HUDEP-2 (cell line): ENCODE results near the gene MYBPC2.

Experiments
- DNase-seq, 76 experiments: peaks; one replicate each; lab custom pipeline; 2025; ENCODE audit not compliant: unreplicated experiment in 76 of 76; lab: John Stamatoyannopoulos, UW

Gene MYBPC2

DNA sequence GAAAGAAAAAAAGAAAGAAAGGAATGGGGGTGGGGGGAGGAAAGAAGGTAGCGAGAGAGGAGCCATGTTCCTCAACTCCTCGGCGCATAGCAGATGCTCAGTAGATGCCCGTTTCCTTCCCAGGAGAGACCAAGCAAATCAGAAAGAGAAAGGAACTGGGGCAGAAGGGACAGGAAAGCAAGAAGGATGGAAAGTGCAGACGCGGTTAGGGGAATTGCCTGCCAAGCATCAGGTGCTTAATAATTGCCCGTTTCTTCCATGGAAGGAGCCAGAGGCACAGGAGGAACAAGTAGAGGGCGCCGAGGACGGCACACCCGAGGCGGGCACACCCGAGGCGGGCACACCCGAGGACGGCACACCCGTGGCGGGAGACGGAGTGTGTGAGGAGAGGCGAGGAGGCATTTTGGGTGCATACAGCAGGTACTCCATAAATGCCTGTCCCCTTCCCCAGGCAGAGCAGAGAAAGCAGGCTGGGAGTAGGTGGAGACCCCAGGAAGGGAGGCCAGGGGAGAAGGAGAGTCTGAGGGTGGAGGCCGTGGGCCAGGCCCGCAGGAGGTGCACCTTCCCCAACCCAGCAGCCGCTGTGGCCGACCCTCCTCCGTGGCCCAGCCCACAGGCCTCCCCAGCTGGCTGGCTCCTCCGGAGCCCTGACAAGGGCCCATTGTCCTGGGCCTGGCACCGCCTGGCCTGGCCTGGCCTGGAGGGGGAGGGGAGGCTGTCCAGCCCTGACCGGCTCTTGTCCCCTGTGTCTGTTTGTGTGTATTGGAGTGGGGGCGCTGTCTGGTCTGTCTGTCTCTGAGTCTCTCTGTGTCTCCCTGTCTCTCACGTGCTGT, 63.7 kb downstream of the MYBPC2 start:
- DNase-seq, result no peak

DNA sequence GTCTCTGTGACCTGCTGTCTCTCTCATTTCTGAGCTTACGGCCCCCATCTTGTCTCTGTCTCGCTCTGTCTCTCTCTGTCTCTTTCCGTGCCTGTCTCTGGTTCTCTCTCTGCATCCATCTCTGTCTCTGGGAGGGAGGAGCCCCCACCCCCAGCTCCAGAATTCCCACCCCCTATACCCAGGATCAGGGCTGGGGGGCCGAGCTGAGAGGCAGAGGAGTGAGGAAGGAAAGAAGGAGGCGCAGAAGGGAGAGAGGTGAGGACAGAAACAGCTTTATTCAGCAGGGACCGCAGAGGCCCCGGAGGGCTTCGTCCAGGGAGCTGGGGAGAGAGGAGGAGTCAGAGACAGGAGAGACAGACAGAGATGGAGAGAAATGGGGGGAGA, 64.3 kb downstream of the MYBPC2 start:
- DNase-seq, result no peak

DNA sequence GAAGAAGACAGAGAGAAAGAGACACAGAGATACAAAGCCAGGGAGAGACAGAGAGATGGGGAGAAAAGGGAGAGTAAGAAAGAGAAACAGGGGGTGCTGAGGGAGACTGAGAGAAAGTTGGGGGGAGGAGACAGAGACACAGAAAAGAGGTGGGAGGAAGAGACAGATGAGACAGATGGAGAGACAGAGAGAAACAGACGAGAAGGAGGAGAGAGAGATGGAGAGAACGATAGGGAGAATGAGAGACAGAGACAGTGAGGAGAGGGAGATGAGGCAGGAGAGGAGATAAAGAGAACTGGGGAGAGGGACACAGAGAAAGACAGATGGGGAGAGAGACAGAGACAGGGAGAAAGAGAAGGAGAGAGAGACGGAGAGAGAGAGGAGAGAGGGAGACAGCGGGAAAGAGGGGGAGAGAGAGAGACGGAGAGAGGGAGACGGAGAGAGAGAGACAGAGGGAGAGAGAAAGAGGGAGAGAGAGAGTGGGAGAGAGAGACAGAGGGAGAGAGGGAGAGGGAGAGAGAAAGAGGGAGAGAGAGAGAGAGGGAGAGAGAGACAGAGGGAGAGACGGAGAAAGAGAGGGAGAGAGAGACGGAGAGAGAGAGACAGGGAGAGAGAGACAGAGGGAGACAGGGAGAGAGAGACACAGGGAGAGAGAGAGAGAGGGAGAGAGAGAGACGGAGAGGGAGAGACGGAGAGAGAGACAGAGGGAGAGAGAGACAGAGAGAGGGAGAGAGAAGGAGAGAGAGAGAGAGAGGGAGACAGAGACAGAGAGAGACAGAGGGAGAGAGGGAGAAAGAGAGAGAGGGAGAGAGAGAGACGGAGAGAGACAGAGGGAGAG, 65.7 kb downstream of the MYBPC2 start:
- no peak for DNase-seq

DNA sequence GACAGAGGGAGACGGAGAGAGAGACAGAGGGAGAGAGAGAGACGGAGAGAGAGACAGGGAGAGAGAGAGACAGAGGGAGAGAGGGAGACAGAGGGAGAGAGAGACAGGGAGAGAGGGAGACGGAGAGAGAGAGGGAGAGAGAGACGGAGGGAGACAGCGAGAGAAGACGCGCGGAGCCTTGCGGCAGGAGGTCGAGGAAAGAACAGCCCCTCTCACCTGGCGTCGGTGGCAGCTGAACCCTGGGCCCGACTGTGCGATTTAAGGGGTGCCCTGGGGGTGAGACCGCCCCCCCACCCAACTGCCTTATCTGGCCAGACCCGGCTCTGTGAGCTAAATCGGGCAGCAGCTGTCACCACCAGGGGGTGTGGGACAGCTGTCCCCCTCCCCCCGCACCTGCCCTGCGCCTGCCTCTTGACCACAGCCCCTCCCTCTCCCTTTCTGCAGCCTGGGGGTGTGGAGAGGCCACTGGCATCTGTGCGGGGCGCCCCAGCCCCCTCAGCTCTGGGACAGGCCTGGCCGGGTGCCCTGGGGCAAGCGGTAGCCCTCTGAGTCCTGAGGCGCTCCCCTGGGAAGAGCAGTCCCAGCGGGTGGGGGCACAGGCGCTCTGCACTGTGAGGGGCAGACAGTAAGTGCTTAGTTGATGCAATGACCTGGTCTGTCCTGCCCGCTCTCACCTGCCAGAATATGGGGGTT, 67.5 kb downstream of the MYBPC2 start:
- DNase-seq, result peak in 2 of 76 experiments; percentile 16 to 18

DNA sequence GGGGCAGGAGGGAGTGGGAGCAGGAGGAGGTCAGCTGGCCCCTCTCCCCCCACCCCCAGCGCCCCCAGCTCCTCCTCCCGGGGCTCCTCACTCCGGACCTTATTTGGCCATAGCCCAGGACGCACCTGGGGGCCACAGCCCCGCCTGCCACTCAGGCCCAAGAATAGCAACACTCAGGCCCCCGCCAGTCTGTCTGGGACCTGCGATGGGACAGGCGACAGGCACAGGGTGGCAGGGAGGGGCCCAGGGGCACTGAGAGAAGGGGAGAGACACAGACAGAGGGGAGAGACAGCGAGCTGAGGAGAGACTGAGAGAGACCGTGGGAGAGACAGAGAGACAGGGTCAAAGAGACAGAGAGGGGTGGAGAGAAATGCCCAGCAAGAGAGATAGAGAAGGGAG, 68.1 kb downstream of the MYBPC2 start:
- DNase-seq, result no peak

DNA sequence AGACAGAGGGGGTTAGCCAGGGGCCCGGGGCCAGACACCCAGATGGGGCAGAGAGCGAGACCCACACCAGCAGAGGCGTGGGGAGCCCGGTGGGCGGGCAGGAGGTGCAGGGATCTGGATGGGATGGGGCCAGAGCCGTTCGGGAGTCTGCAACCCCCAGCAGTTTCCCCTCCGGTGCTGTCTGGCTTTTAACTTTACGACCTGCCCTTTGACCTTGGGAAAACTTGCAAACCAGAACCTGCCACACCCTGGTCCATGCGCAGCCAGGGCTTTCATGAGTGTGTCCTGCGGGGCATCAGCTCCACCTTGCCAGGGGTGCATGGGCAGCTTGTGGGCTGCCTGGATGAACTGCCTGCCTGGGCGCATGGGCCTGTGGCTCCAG, 68.5 kb downstream of the MYBPC2 start:
- no peak for DNase-seq

DNA sequence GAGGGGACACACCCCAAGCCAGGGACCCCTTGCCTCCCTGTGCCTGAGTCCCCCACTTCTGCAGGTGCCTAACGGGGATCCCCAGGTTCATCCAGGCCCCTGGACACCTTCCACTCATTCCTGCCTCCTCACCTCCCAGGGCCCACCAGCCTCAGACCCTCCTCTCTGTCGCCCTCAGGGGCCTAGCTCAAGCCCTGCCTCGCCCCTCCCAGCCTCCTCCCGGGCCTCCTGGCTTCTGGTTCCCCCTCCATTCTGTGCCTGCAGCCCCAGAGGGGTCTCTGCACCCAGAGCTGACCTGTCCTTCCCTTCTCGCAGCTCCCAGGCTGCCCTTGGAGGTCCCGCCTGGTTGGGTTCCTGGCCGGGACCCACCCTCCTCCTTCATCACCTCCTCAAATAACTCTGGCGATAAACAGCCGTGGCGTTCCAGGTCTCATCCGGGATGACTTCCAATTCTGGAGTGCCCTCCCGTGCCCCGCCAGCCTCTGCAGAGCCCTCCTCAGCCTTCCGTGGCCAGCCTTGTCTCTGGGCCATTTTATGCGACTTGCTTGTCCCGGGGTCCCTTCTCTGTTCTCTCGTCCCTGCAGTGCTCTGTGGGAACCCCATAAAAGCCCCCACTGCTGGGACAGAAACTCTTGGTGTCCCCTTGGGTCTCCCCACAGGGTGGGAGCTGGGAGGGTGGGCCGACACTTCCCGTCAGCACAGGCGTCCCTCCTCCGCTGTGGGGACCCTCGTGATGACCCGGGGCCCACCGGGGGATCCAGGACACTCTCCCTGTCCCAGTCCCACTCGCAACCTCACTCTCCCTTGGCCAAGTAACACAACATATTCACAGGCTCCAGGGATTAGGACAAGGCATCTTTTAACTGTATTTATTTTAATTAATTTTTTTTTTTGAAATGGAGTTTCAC, 69.1 kb downstream of the MYBPC2 start:
- DNase-seq, result no peak

DNA sequence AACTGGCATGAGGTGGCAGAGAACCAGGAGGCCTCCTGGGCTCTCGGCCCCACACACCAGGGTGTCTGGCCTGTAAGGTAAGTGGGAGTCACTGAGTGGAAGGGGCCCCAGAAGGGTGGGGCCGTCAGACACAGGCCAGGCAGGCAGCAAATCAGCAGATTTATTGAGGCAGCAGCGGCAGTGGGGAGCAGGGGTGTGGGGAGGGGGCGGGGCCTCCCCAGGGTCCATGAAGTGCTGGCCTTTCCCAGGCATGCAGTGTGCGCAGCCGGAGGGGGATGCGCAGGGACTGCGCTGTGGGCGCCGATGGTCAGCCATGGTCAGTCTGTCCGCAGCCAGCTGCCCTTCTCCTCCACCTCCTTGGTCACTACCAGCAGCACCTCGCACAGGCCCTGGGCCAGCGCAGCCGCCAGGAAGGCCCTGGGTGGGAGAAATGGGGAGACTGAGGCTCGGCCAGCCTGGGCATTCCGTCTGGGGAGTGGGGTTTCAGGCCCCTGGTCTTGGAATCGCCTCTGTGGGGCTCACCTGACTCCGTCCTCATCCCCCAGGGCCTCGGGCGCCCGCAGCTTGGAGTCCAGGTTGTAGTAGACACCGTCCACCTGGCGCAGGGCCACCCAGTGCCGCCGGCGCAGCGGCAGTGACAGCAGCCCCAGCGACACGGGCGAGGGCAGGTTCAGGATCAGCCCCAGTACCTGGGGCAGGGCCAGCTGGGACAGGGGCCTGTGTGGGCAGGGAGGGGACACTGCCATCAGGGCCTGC, 73.3 kb downstream of the MYBPC2 start:
- DNase-seq, result no peak

DNA sequence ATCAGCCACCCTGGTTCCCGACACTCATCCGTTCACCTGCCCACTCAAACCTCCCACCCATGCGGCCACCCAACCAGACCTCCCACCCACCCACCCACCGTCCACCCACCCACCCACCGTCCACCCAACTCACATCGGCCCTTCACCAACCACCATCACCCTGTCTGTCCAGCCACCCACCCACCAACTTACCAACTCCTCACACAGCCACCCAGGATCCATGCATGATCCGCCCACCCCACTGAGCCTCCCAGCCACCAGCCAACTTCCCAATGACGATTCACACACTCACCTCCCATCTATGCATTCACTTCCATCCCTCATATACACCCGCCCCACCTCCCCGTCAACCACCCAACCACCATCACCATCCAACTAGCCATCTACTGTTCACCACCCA, 74.0 kb downstream of the MYBPC2 start:
- no peak for DNase-seq

DNA sequence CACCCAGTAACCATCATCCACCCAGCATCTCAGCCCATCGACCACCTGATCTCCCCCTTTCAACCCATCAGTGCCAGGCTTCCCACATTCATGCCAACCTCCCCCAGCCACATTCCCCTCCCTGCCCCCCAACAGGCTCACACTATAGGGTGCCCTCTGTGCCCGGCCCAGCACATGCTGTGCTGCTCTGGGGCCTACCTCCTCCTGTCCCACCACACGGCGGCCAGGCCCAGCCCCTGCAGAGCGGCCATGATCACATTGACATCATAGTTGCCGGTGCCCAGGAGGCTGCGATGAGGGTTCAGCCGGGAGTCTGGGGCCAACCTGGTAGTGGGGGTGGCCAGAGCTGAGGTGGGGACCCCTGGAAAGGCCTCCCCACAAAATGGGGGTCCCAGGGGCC, 74.7 kb downstream of the MYBPC2 start:
- DNase-seq, result no peak

DNA sequence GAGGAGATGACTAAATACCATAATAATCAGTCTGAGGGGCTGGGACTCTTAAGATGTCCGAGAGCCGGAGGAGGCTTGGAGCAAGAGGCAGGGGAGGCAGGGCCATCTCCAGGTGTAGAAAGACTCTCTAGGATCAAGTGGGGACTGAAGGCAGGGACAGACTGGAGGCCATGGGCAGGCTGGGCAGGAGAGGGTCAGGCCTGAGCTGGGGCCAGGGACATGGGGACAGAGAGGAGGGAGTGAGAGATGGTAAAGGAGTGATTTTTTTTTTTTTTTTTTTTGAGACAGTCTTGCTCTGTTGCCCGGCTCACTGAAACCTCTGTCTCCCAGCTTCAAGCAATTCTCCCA, 76.1 kb downstream of the MYBPC2 start:
- DNase-seq, result no peak

DNA sequence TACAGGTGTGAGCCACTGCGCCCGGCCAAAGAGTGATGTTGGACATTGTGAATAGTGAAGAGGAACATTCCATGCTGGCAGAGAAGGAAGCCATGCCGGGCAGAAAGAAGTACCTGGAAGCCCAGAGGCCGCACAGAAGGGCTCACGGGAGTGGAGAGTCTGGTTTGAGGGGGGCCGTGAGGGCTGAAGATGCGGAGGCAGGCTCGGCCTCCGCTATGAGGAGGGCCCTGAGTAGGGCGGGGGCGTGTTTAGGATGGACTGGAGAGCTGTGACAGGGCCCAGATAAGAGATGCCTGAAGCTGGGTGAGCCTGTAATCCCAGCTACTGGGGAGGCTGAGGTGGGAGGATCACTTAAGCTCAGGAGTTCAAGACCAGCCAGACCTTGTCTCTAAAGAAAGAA, 76.7 kb downstream of the MYBPC2 start:
- peak in 9 of 76 experiments; percentile 4 to 41 (median 17) for DNase-seq

DNA sequence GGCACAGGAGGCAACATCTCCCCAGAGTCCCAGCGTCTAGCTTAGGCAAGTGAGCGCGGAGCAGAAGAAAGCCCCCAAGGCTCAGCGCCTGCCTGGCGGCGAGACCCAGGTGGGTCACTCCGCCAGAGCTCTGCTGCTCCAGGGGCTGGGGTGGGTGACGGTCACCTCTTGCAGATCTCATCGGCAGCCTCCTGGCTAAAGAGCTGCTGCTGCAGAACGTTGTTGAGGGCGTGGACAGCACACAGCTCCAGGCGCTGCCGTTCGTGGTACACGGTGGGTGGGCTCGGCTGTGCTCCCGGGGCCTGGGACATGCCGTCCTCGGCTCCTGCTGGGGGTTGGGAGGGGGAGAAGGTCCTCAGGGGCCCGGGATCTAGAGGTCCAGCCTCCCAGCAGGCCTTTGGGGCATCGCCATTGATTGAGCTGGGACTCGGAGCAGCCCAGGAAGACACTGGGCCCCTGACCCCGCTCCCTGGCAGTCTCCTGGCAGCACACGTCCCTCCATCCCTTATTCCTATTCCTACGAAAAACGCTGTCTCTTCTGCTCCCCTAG, 77.5 kb downstream of the MYBPC2 start:
- DNase-seq, result no peak

DNA sequence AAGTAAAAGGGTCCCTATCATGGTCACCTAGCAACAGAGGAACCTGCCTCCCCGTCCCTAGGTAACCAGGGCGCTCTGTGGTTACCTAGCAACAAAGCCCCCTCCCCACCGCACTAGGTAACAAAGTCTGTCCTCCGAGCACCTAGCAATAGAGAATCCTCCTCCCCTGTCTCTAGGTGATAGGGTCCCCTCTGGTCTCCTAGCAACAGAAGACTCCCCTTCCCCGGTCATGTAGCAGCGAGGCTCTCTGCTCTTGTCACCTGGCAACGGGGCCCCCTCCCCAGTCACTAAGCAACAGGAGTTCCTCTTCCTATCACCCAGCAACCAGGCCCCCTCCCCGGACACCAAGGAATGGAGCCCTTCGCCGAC, 78.0 kb downstream of the MYBPC2 start:
- no peak for DNase-seq

DNA sequence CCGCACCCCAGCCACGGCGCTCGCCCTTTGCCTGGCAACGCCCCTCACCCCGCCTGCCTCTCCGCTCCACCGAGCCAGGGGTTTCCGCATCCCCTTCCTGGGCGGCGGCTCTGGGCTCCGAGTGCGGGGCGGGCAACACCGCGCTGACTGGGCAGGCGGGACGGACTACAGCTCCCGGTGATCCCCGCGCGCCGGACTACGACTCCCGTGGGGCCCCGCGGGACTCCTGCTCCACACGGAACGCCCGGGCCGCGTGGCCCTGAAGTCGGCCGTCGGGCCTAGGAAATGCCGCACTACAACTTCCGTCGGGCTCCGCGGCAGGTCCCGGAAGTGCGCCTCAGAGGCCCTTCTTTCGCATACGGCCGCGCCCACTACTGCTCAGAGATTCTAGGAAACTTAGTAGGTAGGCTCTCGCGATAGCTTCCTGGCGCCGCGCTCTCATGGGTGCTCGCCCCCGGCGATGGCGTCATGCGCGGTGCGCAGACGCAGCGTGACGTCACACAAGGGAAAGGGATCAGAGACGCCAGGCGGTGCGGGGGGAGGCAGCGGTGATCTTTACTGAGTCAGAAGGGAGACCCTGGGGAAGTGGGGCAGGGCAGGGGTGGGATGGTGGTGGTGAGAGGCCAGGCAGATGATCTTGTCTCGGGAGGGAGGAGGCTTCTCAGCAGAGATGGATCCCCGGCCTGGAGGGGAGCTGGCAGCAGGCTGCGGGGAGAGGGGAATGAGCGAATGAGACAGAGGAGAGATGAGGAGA, 78.6 kb downstream of the MYBPC2 start, which contains the start of gene JOSD2:
TSS of gene JOSD2 (minus strand) at position 123 of the 754 bp plus-strand sequence. CDS start 760 bp downstream, outside the sequence.
- peak; percentile 88 to 100 (median 99) for DNase-seq

DNA sequence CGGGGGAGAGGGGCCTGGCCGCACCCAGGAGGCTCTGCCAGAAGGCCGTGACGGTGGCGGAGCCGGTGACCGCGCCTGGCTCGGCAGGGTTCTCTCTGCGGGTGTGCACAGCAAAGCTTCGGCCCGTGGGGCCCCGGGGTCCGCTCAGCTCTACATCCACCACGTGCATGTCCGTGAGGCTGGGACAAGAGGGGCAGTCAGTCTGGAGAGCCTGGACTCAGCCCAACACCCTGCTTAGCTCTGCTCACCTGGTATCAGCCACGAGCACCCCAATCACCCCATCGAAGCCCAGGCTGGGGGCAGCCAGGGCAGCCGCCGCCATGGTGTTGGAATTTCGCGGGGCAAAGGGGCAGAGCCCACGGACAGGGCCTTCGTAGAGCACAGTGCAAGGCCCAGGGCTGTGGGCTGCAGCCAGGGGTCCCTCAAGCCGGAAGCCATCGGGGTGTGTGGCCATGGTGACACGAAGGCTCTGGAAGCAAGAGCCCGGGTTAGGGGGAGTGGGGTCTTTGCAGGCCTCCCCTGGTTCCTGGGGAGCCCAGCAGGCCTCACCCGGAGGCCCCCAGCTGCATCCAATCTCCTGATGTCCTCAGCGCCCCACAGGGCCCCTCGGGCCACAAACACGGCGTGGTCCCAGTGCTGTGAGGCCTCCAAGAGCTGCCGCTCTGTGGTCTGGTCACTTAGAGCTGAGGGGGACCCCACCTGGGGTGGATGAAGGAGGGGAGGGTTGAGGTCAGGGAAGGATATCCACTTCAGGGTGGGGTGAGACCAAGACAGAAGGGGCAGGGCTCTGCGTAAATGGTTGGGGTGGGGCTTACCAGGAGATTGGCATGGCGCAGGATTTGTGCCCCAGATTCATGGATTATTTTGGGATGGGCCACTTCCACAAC, 79.7 kb downstream of the MYBPC2 start:
- DNase-seq, result no peak

DNA sequence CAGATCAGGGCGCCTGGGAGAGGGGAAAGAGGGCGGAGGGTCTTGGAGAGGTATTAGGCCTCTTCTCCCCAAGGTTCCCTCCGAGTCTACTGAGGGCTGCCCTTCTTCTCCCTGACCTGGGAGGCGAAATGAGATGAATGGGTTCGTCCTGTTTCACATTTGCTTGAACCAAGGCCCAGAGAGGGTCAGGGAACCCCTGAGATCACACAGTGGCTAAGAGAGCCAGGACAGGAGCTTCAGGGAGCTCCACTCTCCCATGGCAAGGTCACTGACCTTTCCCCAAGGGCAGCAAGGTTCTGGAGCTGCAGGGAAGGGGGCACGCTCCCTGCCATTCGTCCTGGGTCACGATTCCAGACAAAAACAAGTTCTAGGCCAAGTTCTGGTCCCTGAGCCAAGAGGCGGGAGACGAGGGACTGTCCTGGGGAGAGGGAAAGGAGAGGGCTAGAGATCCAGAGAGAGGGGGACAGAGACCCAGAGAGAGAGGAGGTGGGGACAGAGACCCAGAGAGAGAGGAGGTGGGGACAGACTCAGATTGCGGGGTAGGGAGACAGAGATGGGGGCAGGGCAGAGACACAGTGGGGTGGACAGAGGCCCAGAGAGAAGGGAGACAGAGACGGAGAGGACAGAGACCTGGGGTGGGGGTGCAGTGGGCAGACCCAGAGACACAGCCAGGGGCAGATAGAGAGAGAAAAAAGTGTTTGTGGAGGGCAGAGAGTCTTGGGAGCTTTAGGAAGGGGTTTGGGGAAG, 80.5 kb downstream of the MYBPC2 start:
- DNase-seq, result no peak
